WERI-Rb-1 (cell line): ENCODE data around the gene HOMER1.
A peak's percentile ranks its signal among the peaks of the same experiment; 100 is the strongest.

Experiments used
- DNase-seq: peaks from one replicate; pipeline ENCODE4 v3.0.0-alpha.2; 2020
- H3K27ac ChIP-seq: fragments of 250-450 bp; sonication (Bioruptor Pico); 2 replicates; pipeline ENCODE4 v1.5.1; 2020; ENCODE audit warnings: mild to moderate bottlenecking, moderate library complexity
- H3K27me3 ChIP-seq: fragments of 250-450 bp; sonication (Bioruptor Pico); 2 replicates; pipeline ENCODE4 v1.5.1; 2021; ENCODE audit warnings: mild to moderate bottlenecking, low read depth, moderate library complexity; ENCODE audit not compliant: insufficient read depth, severe bottlenecking
- H3K36me3 ChIP-seq: fragments of 250-450 bp; sonication (Bioruptor Pico); 2 replicates; pipeline ENCODE4 v1.5.1; 2020; ENCODE audit warnings: mild to moderate bottlenecking, moderate library complexity
- H3K4me3 ChIP-seq: 2 replicates; pipeline ENCODE4 v1.5.1; 2011; ENCODE audit warnings: low read depth, mild to moderate bottlenecking, control low read depth, low read length
- H3K9me3 ChIP-seq: fragments of 250-450 bp; sonication (Bioruptor Pico); 2 replicates; pipeline ENCODE4 v1.5.1; 2021; ENCODE audit warnings: mild to moderate bottlenecking, moderate library complexity; ENCODE audit not compliant: severe bottlenecking
- CTCF ChIP-seq: IDR thresholded peaks from 2 replicates; pipeline ENCODE4 v1.5.1; 2011; ENCODE audit warnings: low read depth, mild to moderate bottlenecking, control low read depth, inconsistent platforms, low read length

HOMER1 gene

GRCh38 chr5:79420248-79420647, 93.7 kb downstream of the HOMER1 start:
- no peak for DNase-seq
- no peak for TF ChIP-seq CTCF

GRCh38 chr5:79418276-79418675, 95.7 kb downstream of the HOMER1 start:
- no peaks in the 10 kb centered on the region for H3K36me3 ChIP-seq
- H3K27ac ChIP-seq: no peak overlapping the region
- no peak for DNase-seq
- H3K9me3 ChIP-seq: no peaks in the 10 kb centered on the region
- H3K27me3 ChIP-seq: no peaks in the 10 kb centered on the region
- no peak overlapping the region for H3K4me3 ChIP-seq
- TF ChIP-seq CTCF: no peak

More at GRCh38 chr5:79420248-79420647, 93.7 kb downstream of the HOMER1 start:
- no peaks in the 10 kb centered on the region for H3K36me3 ChIP-seq
- H3K4me3 ChIP-seq: no peak overlapping the region
- H3K27ac ChIP-seq: no peak overlapping the region
- no peaks in the 10 kb centered on the region for H3K9me3 ChIP-seq
- no peaks in the 10 kb centered on the region for H3K27me3 ChIP-seq

GRCh38 chr5:79417495-79417894, 96.4 kb downstream of the HOMER1 start:
- Histone ChIP-seq H3K27ac (no peak overlapping the region), H3K4me3 (no peak overlapping the region), H3K36me3 (no peaks in the 10 kb centered on the region), H3K9me3 (no peaks in the 10 kb centered on the region), H3K27me3 (no peaks in the 10 kb centered on the region)
- no peak for DNase-seq
- TF ChIP-seq CTCF: no peak

- TF ChIP-seq CTCF: no peak
- no peaks in the 10 kb centered on the region for H3K9me3 ChIP-seq
- H3K4me3 ChIP-seq: no peak overlapping the region
- DNase-seq: peak; percentile 20
- no peaks in the 10 kb centered on the region for H3K27me3 ChIP-seq
- H3K27ac ChIP-seq: no peak overlapping the region
- no peaks in the 10 kb centered on the region for H3K36me3 ChIP-seq
These were observed 97.4 kb downstream of the HOMER1 start for GRCh38 chr5:79416499-79416898.

- DNase-seq: no peak
- Histone ChIP-seq H3K27me3 (no peaks in the 10 kb centered on the region), H3K9me3 (no peaks in the 10 kb centered on the region), H3K4me3 (no peak overlapping the region), H3K27ac (no peak overlapping the region), H3K36me3 (no peaks in the 10 kb centered on the region)
- TF ChIP-seq CTCF: no peak
These were observed 100.8 kb downstream of the HOMER1 start for GRCh38 chr5:79413112-79413511.

GRCh38 chr5:79408028-79408427, 105.9 kb downstream of the HOMER1 start:
- no peak overlapping the region for H3K27ac ChIP-seq
- DNase-seq: no peak
- H3K9me3 ChIP-seq: no peaks in the 10 kb centered on the region
- H3K36me3 ChIP-seq: no peaks in the 10 kb centered on the region
- no peak for TF ChIP-seq CTCF
- no peaks in the 10 kb centered on the region for H3K27me3 ChIP-seq
- H3K4me3 ChIP-seq: no peak overlapping the region
